MM.1S (cell line): ENCODE results near the gene UBE2R2.
"Not testable (repeated sequence)": the region's sequence is repeated elsewhere in the genome, so short reads cannot be mapped to it uniquely, and the experiment has no call there.

Experiments
- CTCF ChIP-seq: fragments of 300-600 bp; sonication (generic); IDR thresholded peaks from 2 replicates; pipeline ENCODE4 v1.5.1; 2016; ENCODE audit warnings: antibody characterized with exemption, low read length, mixed read lengths
- EZH2 ChIP-seq: fragments of 300-600 bp; sonication (generic); optimal IDR thresholded peaks from 2 replicates; pipeline ENCODE3; 2017; ENCODE audit warnings: low read depth, mild to moderate bottlenecking, antibody characterized with exemption, low read length, mixed read lengths

GRCh38 chr9:33869243-33869642 is 52.3 kb downstream of the UBE2R2 start:
- not testable (repeated sequence) for TF ChIP-seq CTCF, EZH2
